IPS-NIHi7 (cell line): ENCODE measurements around the gene SAT2.
"Not testable (repeated sequence)": the region's sequence is repeated elsewhere in the genome, so short reads cannot be mapped to it uniquely, and the experiment has no call there.

Experiments
- DNase-seq: peaks from one replicate; pipeline ENCODE4 v3.0.0; 2012; ENCODE audit warnings: mixed read lengths; ENCODE audit errors: extremely low spot score

Gene SAT2

GRCh38 chr17:7634384-7634783 is 6.8 kb upstream of the SAT2 start:
- DNase-seq, result peak; percentile 85

- DNase-seq, result no peak
Observed at GRCh38 chr17:7633093-7633492, 5.5 kb upstream of the SAT2 start.

GRCh38 chr17:7632492-7632894 is 4.9 kb upstream of the SAT2 start:
- peak; percentile 76 for DNase-seq

- DNase-seq, result no peak
Observed at GRCh38 chr17:7631398-7632380, 4.1 kb upstream of the SAT2 start.

GRCh38 chr17:7629939-7630571 is 2.4 kb upstream of the SAT2 start, which contains the start of gene SHBG:
SHBG (plus strand) TSS chr17:7630135; CDS start chr17:7630173, 38 bp downstream.
- DNase-seq, result no peak

- no peak for DNase-seq
Observed at GRCh38 chr17:7626956-7627249, 718 bp downstream of the SAT2 start.

GRCh38 chr17:7626307-7626706 is 1.3 kb downstream of the SAT2 start:
- no peak for DNase-seq

- DNase-seq, result not testable (repeated sequence)
Observed at GRCh38 chr17:7625749-7626148, 1.9 kb downstream of the SAT2 start.

- no peak for DNase-seq
Observed at GRCh38 chr17:7623661-7624060, 4.0 kb downstream of the SAT2 start.

GRCh38 chr17:7620835-7621234 is 6.8 kb downstream of the SAT2 start:
- DNase-seq, result no peak

- no peak for DNase-seq
Observed at GRCh38 chr17:7618608-7619007, 9.0 kb downstream of the SAT2 start.

GRCh38 chr17:7615265-7615747 is 12.3 kb downstream of the SAT2 start:
- DNase-seq, result no peak

- peak; percentile 98 for DNase-seq
Observed at GRCh38 chr17:7614425-7615264, 13.0 kb downstream of the SAT2 start, which contains the start of gene FXR2. FXR2 (minus strand) TSS chr17:7614897; CDS start chr17:7614532, 365 bp downstream.

GRCh38 chr17:7613769-7614424 is 13.7 kb downstream of the SAT2 start:
- DNase-seq, result no peak

- no peak for DNase-seq
Observed at GRCh38 chr17:7612294-7612640, 15.4 kb downstream of the SAT2 start.

GRCh38 chr17:7611635-7612293 is 15.9 kb downstream of the SAT2 start:
- no peak for DNase-seq

GRCh38 chr17:7610641-7611040 is 17.0 kb downstream of the SAT2 start:
- no peak for DNase-seq

GRCh38 chr17:7606280-7606679 is 21.3 kb downstream of the SAT2 start:
- DNase-seq, result no peak

GRCh38 chr17:7597561-7597960 is 30.1 kb downstream of the SAT2 start:
- DNase-seq, result not testable (repeated sequence)

GRCh38 chr17:7593296-7593695 is 34.3 kb downstream of the SAT2 start:
- no peak for DNase-seq
